Ectodermal cell (in vitro differentiated cells): Measurements from ENCODE around the gene HS2ST1.
A peak's percentile ranks its signal among the peaks of the same experiment; 100 is the strongest.

Experiments
- H3K27ac ChIP-seq: 2 replicates; pipeline ENCODE4 v1.7.0; 2013; ENCODE audit warnings: mild to moderate bottlenecking, low read depth, low read length; ENCODE audit not compliant: insufficient read depth, poor library complexity, severe bottlenecking
- H3K27me3 ChIP-seq: 2 replicates; pipeline ENCODE4 v1.7.0; 2013; ENCODE audit warnings: mild to moderate bottlenecking, low read length; ENCODE audit not compliant: insufficient read depth, control insufficient read depth, poor library complexity, severe bottlenecking
- H3K36me3 ChIP-seq: one replicate; pipeline ENCODE4 v1.7.0; 2013; ENCODE audit warnings: low read length; ENCODE audit not compliant: control insufficient read depth, insufficient read depth
- H3K4me1 ChIP-seq: one replicate; pipeline ENCODE4 v1.7.0; 2013; ENCODE audit warnings: low read length; ENCODE audit not compliant: control insufficient read depth, insufficient read depth
- H3K4me3 ChIP-seq: 2 replicates; pipeline ENCODE4 v1.7.0; 2013; ENCODE audit warnings: low read depth, low read length, control low read depth; ENCODE audit not compliant: insufficient read depth
- H3K9me3 ChIP-seq: 2 replicates; pipeline ENCODE4 v1.7.0; 2013; ENCODE audit warnings: mild to moderate bottlenecking, low read length, moderate library complexity; ENCODE audit not compliant: control insufficient read depth
- WGBS, 2 experiments: methylation state at CpG; one replicate each; pipeline ENCODE4 v1.1.7; 2013; ENCODE audit warnings: missing lambda C conversion rate in 2 of 2; 5-methylcytosine and 5-hydroxymethylcytosine counted together

Gene HS2ST1

DNA sequence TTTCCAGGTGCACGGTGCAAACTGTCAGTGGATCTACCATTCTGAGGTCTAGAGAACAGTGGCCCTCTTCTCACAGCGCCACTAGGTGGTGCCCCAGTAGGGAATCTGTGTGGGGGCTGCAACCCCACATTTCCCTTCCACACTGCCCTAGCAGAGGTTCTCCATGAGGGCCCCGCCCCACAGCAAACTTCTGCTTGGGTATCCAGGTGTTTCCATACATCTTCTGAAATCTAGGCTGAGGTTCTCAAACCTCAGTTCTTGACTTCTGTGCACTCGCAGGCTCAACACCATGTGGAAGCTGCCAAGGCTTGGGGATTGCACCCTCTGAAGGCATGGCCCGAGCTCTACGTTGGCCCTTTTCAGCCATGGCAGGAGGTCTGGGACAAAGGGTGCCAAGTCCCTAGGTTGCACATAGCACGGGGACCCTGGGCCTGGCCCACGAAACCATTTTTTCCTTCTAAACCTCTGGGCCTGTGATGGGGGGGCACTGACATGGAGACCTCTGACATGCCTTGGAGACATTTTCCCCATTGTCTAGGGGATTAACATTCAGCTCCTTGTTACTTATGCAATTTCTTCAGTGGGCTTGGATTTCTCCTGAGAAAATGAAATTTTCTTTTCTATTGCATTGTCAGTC, 10.0 kb downstream of the HS2ST1 start:
- Histone ChIP-seq H3K4me3 (no peak overlapping the region), H3K36me3 (peaks cover 4% of the 10 kb centered on the region), H3K9me3 (peaks cover 10% of the 10 kb centered on the region), H3K27me3 (no peaks in the 10 kb centered on the region), H3K27ac (no peak overlapping the region), H3K4me1 (no peaks in the 10 kb centered on the region)
- 94% methylated on average over 8 of the region's 8 CpGs for WGBS, 2 experiments

DNA sequence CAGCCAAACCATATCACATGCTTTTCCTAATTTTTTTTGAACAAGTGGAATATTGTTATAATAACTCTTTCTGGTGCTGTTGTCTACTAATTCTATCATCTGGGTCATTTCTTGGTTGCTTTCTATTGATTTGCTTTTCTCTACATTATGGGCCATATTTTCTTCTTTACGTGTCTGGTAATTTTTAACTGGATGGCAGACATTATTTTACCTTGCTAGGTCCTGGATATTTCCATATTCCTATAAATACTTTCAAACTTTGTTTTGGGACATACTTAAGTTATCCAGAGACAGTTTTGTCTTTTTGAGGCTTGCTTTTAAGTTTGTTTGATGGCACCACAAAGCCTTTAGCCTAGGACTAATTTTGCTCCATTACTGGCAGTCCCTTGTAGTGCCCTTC, 11.3 kb downstream of the HS2ST1 start:
- Histone ChIP-seq H3K4me3 (no peak overlapping the region), H3K9me3 (peaks cover 10% of the 10 kb centered on the region), H3K27ac (no peak overlapping the region), H3K27me3 (no peaks in the 10 kb centered on the region), H3K4me1 (no peaks in the 10 kb centered on the region), H3K36me3 (peaks cover 4% of the 10 kb centered on the region)
- 95% methylated on average over 1 of the region's 1 CpG; no CpG with 5 or more reads in 1 of the 2 experiments for WGBS, 2 experiments

DNA sequence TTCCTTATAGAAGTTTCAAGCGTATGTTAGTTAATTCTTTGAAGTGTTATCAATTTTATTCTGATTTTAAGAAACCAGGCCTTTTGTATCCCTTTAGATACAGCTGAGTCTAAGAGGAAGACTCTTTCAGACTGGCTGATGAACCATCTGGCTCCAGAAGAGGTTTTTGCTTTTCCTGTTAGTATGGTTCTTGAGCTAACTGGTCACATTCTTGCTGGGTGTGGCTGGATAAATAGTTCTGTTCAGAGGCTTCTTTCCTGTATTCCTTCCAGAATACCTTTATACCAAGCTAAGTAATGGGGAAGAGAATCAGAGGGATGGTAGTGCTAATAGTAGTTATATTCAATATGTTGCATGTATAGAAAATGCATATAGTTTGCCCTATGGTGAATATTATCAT, 12.4 kb downstream of the HS2ST1 start:
- Histone ChIP-seq H3K36me3 (peaks cover 4% of the 10 kb centered on the region), H3K27ac (no peak overlapping the region), H3K27me3 (no peaks in the 10 kb centered on the region), H3K4me1 (no peaks in the 10 kb centered on the region), H3K4me3 (no peak overlapping the region), H3K9me3 (peaks cover 10% of the 10 kb centered on the region)
- 83% methylated on average over 1 of the region's 1 CpG; no CpG with 5 or more reads in 1 of the 2 experiments for WGBS, 2 experiments

DNA sequence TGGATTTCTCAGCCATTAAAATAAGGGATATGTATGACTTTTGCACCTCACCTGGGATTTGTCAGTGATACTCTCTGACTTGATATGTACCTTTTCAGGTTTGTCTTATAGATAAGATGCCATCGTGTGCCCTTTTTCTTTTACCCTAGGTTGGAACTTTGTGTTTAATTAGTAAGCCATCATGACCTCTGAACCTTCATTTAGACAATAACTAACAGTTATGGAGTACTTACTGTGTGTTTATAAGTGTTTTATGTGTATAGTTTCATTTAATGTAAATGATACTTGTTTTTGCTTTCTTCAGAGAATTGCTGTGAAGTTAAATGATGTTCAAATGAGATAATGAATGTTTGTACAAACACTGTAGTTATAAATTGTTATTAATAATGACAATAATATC, 14.4 kb downstream of the HS2ST1 start:
- 83 to 100% methylated on average over 1 of the region's 1 CpG for WGBS, 2 experiments
- Histone ChIP-seq H3K4me1 (peaks cover 6% of the 10 kb centered on the region), H3K36me3 (no peaks in the 10 kb centered on the region), H3K9me3 (peaks cover 5% of the 10 kb centered on the region), H3K4me3 (no peak overlapping the region), H3K27ac (no peak overlapping the region), H3K27me3 (no peaks in the 10 kb centered on the region)

DNA sequence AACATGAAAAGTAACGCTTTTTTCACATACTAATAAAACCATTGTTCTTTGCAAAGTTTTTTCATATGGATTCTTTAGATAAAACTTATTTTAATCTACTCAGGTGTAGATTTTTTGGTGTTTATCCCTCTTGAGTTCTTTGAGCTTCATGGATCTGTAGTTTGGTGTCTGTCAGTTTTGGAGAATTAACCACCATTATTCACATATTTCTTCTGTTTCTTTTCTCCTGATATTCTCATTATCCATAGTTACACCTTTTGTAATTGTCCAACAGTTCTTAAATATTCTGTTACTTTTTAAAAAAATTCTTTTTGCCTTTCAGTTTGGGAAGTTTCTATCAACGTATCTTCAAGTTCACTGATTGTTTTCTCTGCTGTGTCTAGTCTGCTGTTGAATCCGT, 18.6 kb downstream of the HS2ST1 start:
- H3K9me3 ChIP-seq = no peaks in the 10 kb centered on the region
- no peaks in the 10 kb centered on the region for H3K36me3 ChIP-seq
- H3K27ac ChIP-seq = no peak overlapping the region
- H3K4me1 ChIP-seq = peaks cover 11% of the 10 kb centered on the region
- H3K4me3 ChIP-seq = no peak overlapping the region
- no peaks in the 10 kb centered on the region for H3K27me3 ChIP-seq
- WGBS, 2 experiments = 88 to 93% methylated on average over 2 of the region's 3 CpGs

DNA sequence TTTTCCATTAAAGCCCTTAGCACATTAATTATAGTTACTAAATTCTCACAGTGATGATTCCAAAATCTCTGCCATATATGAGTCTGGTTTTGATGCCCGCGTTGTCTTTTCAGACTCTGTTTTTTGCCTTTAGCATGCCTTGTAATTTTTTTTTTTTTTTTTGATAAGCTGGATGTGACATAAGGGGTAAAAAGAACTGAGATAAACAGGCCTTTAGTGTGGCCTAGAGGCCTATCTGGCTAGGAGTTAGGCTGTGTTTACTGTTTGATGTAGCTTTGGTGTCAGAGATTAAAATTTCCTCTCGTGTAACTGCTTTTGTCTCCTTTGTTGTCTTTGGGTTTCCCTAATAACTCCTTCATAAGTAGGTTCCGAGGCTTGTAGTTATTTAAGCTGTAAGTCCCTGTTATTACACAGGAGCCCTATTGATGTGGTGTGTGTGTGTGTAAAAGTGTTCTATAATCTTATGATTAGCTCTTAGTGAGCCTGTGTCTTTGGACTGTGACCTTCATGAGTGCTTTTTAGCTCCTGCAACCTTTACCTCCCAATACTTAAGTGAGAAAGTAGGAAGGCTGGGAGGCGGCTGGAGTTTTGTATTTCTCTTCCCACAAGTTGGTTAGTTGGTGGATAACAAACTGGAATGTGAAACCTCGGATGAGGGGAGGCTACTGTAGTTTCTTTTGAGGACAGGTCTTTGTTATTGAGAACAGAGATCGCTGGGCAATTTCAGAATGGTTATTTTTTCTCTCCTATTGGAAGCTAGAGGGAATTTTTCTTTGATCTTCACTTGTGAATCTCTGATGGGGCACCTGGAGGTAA, 19.3 kb downstream of the HS2ST1 start:
- Histone ChIP-seq H3K9me3 (no peaks in the 10 kb centered on the region), H3K36me3 (no peaks in the 10 kb centered on the region), H3K27ac (peak overlapping the region; percentile 76), H3K4me1 (peaks cover 11% of the 10 kb centered on the region), H3K4me3 (no peak overlapping the region), H3K27me3 (no peaks in the 10 kb centered on the region)
- WGBS, 2 experiments = 37 to 45% methylated on average over 7 of the region's 7 CpGs

DNA sequence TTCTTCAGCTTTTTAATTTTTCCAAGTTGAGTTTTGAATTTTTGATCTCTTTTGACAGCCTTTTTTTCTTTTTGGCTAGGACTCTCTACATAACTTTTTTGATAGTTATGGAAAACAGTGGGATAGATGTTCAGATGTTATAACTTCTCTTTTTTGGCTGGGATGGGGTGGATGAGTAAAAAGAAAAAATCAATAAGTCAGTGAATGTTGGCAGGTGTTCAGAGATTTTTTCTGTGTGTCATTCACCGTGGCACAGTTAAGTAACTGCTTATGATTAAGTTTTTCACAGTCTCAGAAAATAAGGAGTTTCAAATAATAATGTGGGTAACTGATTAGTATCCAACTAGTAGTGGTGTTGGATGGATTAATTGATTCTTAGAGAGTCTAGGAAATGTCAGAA, 24.0 kb downstream of the HS2ST1 start:
- Histone ChIP-seq H3K36me3 (no peaks in the 10 kb centered on the region), H3K27ac (no peak overlapping the region), H3K4me3 (no peak overlapping the region), H3K27me3 (no peaks in the 10 kb centered on the region), H3K4me1 (peaks cover 9% of the 10 kb centered on the region), H3K9me3 (no peaks in the 10 kb centered on the region)
- 76 to 91% methylated on average over 1 of the region's 1 CpG for WGBS, 2 experiments

DNA sequence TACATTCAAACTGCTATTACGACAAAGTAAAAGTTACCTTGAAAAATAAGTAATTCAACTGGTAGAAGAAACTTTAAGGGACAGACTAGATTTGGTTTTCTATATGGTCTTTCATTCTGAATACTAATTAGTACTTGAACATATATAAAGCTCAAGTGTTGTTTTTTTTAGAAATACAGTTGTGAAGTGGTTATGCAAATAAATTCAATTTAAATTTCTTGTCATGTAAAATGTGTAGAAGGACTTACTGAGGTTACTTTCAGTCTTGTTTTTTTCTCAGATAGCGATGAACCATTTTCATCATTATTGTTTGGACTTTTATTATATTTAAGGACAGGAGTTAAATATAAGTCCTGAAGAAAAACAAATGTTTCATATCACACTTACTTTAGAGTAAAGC, 24.4 kb downstream of the HS2ST1 start:
- H3K36me3 ChIP-seq = no peaks in the 10 kb centered on the region
- 90% methylated on average over 1 of the region's 2 CpGs; no CpG with 5 or more reads in 1 of the 2 experiments for WGBS, 2 experiments
- H3K9me3 ChIP-seq = no peaks in the 10 kb centered on the region
- no peaks in the 10 kb centered on the region for H3K27me3 ChIP-seq
- H3K4me1 ChIP-seq = peaks cover 5% of the 10 kb centered on the region
- no peak overlapping the region for H3K27ac ChIP-seq
- no peak overlapping the region for H3K4me3 ChIP-seq

DNA sequence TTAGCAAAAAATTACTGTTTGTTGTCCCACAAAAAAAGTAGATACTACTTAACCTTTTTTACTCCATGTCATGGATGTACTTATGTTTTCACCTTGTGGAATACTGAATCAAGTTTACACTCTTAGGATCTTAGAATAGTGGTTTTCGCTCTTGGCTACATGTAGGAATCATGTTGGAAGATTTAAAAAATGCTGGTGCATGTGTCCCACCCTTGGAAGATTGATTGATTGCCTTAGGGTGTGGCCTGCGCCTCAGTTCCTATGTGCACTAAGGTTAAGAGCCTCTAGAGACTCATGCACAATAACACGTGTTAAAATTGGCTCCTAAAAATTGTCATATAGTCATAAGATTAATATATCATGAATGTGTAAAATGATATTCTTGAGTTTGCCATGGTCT, 25.0 kb downstream of the HS2ST1 start:
- Histone ChIP-seq H3K4me3 (no peak overlapping the region), H3K9me3 (no peaks in the 10 kb centered on the region), H3K4me1 (no peaks in the 10 kb centered on the region), H3K27me3 (no peaks in the 10 kb centered on the region), H3K36me3 (no peaks in the 10 kb centered on the region), H3K27ac (no peak overlapping the region)
- 89 to 98% methylated on average over 2 to 3 of the region's 3 CpGs for WGBS, 2 experiments

DNA sequence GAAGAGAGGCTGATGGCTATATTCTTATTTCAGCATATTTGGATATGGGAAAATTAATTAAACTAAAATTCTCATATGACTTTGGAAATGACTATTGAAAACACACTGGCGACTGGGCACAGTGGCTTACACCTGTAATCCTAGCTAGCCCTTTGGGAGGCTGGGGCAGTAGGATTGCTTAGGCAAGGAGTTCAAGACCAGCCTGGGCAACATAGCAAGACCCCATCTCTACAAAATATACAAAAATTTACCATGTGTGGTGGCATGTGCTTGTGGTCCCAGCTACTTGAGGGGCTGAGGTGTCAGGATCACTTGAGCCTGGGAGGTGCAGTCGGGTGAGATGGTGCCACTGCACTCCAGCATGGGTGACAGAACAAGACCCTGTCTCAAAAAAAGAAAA, 26.2 kb downstream of the HS2ST1 start:
- H3K4me3 ChIP-seq = no peak overlapping the region
- H3K9me3 ChIP-seq = no peaks in the 10 kb centered on the region
- no peak overlapping the region for H3K27ac ChIP-seq
- no peaks in the 10 kb centered on the region for H3K4me1 ChIP-seq
- WGBS, 2 experiments = 95 to 98% methylated on average over 2 of the region's 2 CpGs
- no peaks in the 10 kb centered on the region for H3K27me3 ChIP-seq
- H3K36me3 ChIP-seq = no peaks in the 10 kb centered on the region
